Smooth muscle cell (in vitro differentiated cells): Measurements from ENCODE around the gene POC1B. TPM values are rescaled to one million over a fixed set of nuclear protein-coding genes. Genes with fewer than 3 reads are reported as not detected.
A peak's percentile ranks its signal among the peaks of the same experiment; 100 is the strongest.

Source experiments
- DNase-seq: peaks from one replicate; lab custom pipeline; 2025; ENCODE audit not compliant: unreplicated experiment; lab: John Stamatoyannopoulos, UW
- H2AFZ ChIP-seq: fragments of 200-600 bp; sonication (generic); 2 replicates; pipeline ENCODE4 v1.6.0; 2016; ENCODE audit warnings: antibody characterized with exemption, low read depth, mild to moderate bottlenecking
- H3F3A ChIP-seq: fragments of 200-600 bp; sonication (generic); 2 replicates; pipeline ENCODE4 v1.6.0; 2017; ENCODE audit warnings: antibody characterized with exemption, low read depth
- H3K27ac ChIP-seq: fragments of 200-600 bp; sonication (generic); 2 replicates; pipeline ENCODE4 v1.5.1; 2016; ENCODE audit warnings: low read depth, mild to moderate bottlenecking
- H3K27me3 ChIP-seq: fragments of 200-600 bp; sonication (generic); 2 replicates; pipeline ENCODE4 v1.6.1; 2016; ENCODE audit warnings: low read depth, mild to moderate bottlenecking
- H3K36me3 ChIP-seq: fragments of 200-600 bp; sonication (generic); 2 replicates; pipeline ENCODE4 v1.5.1; 2016; ENCODE audit warnings: low read depth
- H3K4me1 ChIP-seq: fragments of 200-600 bp; sonication (generic); 2 replicates; pipeline ENCODE4 v1.5.1; 2016; ENCODE audit warnings: low read depth
- H3K4me2 ChIP-seq: fragments of 200-600 bp; sonication (generic); 2 replicates; pipeline ENCODE4 v1.6.0; 2016; ENCODE audit warnings: mild to moderate bottlenecking
- H3K4me3 ChIP-seq: fragments of 200-600 bp; sonication (generic); 2 replicates; pipeline ENCODE4 v1.5.1; 2016; ENCODE audit warnings: mild to moderate bottlenecking
- H3K79me2 ChIP-seq: fragments of 200-600 bp; sonication (generic); 2 replicates; pipeline ENCODE4 v1.6.0; 2016; ENCODE audit warnings: low read depth, mild to moderate bottlenecking
- H3K9ac ChIP-seq: fragments of 200-600 bp; sonication (generic); 2 replicates; pipeline ENCODE4 v1.6.0; 2016; ENCODE audit warnings: low read depth
- H3K9me3 ChIP-seq: fragments of 200-600 bp; sonication (generic); replicated peaks from 2 replicates; pipeline ENCODE4 v1.5.1; 2016; ENCODE audit warnings: low read depth
- H4K20me1 ChIP-seq: fragments of 200-600 bp; sonication (generic); 2 replicates; pipeline ENCODE4 v1.6.0; 2016; ENCODE audit warnings: low read depth
- WGBS: methylation state at CpG from one replicate; pipeline ENCODE4 v1.1.7; 2016; ENCODE audit warnings: low lambda C conversion rate; 5-methylcytosine and 5-hydroxymethylcytosine counted together
- polyA plus RNA-seq: library from polyadenylated mRNA; unstranded; fragments of >200 nt; fragmentation: Nextera tagmentation; extraction: Ambion mirVana; gene quantifications from 2 replicates; pipeline ENCODE4 v1.2.1, GENCODE V29; 2016
- total RNA-seq: library from RNA; depleted of rRNA; stranded (reverse); fragments of >200 nt; gene quantifications from 2 replicates; pipeline ENCODE4 v1.2.3, GENCODE V29; 2014
- TF ChIP-seq, protein P1 (sequence below): fragments of 200-600 bp; sonication (generic); IDR thresholded peaks from 2 replicates; pipeline ENCODE4 v1.5.1; 2017; ENCODE audit warnings: borderline replicate concordance, mild to moderate bottlenecking, antibody characterized with exemption; ENCODE audit not compliant: insufficient read depth, poor library complexity, severe bottlenecking

Gene POC1B
- total and polyA plus RNA-seq, 2 experiments from 2014 or later: 9.1 to 13.3 TPM

GRCh38 chr12:89448951-89449371 is 76.9 kb downstream of the POC1B start:
- H3K4me2 ChIP-seq: peak overlapping the region; percentile 75
- 37% methylated on average over 2 of the region's 2 CpGs for WGBS
- H3K27ac ChIP-seq: peak overlapping the region; percentile 99
- no peaks in the 10 kb centered on the region for H3K9me3 ChIP-seq
- H3K79me2 ChIP-seq: peaks cover 8% of the 10 kb centered on the region
- no peak for DNase-seq
- no peak overlapping the region for H2AFZ ChIP-seq
- peak overlapping the region; percentile 65 for H3K9ac ChIP-seq
- TF ChIP-seq, protein P1, sequence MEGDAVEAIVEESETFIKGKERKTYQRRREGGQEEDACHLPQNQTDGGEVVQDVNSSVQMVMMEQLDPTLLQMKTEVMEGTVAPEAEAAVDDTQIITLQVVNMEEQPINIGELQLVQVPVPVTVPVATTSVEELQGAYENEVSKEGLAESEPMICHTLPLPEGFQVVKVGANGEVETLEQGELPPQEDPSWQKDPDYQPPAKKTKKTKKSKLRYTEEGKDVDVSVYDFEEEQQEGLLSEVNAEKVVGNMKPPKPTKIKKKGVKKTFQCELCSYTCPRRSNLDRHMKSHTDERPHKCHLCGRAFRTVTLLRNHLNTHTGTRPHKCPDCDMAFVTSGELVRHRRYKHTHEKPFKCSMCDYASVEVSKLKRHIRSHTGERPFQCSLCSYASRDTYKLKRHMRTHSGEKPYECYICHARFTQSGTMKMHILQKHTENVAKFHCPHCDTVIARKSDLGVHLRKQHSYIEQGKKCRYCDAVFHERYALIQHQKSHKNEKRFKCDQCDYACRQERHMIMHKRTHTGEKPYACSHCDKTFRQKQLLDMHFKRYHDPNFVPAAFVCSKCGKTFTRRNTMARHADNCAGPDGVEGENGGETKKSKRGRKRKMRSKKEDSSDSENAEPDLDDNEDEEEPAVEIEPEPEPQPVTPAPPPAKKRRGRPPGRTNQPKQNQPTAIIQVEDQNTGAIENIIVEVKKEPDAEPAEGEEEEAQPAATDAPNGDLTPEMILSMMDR: no peak
- peaks cover 48% of the 10 kb centered on the region for H3K4me1 ChIP-seq
- no peaks in the 10 kb centered on the region for H4K20me1 ChIP-seq
- H3K27me3 ChIP-seq: no peaks in the 10 kb centered on the region
- no peaks in the 10 kb centered on the region for H3K36me3 ChIP-seq
- H3K4me3 ChIP-seq: no peak overlapping the region
- H3F3A ChIP-seq: peaks cover 42% of the 10 kb centered on the region

DNA sequence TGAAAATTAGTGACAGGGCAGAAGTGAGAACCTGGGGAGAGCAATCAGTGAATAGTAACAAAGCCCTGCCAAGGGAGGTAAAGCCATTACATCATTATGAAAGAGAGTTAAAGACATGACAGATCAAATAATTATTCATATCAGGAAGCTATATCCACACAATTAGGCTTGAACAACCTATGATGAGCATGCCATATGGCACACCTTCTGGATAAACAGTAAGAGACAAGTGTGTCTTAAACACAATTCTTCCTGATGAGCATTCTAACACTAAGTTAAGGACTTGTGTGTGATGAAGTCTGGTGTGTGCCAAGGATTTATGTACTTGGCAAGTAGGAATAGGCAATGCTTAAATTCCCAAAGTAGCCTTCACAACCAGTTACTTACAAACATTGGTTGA is 77.3 kb downstream of the POC1B start:
- Histone ChIP-seq H2AFZ (no peak overlapping the region), H3K79me2 (peaks cover 8% of the 10 kb centered on the region), H4K20me1 (no peaks in the 10 kb centered on the region), H3F3A (peaks cover 39% of the 10 kb centered on the region), H3K4me1 (peaks cover 45% of the 10 kb centered on the region), H3K9me3 (no peaks in the 10 kb centered on the region), H3K4me2 (peak overlapping the region; percentile 75), H3K4me3 (no peak overlapping the region), H3K27ac (peak overlapping the region; percentile 99), H3K36me3 (no peaks in the 10 kb centered on the region), H3K9ac (peak overlapping the region; percentile 65), H3K27me3 (no peaks in the 10 kb centered on the region)
- TF ChIP-seq, protein P1: no peak
- DNase-seq: no peak

- Histone ChIP-seq H3K79me2 (no peaks in the 10 kb centered on the region), H3K9ac (no peak overlapping the region), H3K27me3 (no peaks in the 10 kb centered on the region), H2AFZ (no peak overlapping the region), H3K4me1 (no peaks in the 10 kb centered on the region), H3K9me3 (no peaks in the 10 kb centered on the region), H3K4me3 (no peak overlapping the region), H3K36me3 (no peaks in the 10 kb centered on the region), H3K4me2 (no peak overlapping the region), H4K20me1 (no peaks in the 10 kb centered on the region), H3K27ac (no peak overlapping the region), H3F3A (no peaks in the 10 kb centered on the region)
- TF ChIP-seq, protein P1: no peak
- DNase-seq: no peak
- 81% methylated on average over 4 of the region's 4 CpGs for WGBS
These were observed 85.9 kb downstream of the POC1B start for GRCh38 chr12:89439941-89440340.

GRCh38 chr12:89437231-89437630 is 88.6 kb downstream of the POC1B start:
- Histone ChIP-seq H3K9ac (no peak overlapping the region), H4K20me1 (no peaks in the 10 kb centered on the region), H2AFZ (no peak overlapping the region), H3K79me2 (no peaks in the 10 kb centered on the region), H3K9me3 (no peaks in the 10 kb centered on the region), H3F3A (no peaks in the 10 kb centered on the region), H3K27ac (no peak overlapping the region), H3K36me3 (no peaks in the 10 kb centered on the region), H3K27me3 (no peaks in the 10 kb centered on the region), H3K4me2 (no peak overlapping the region), H3K4me1 (no peaks in the 10 kb centered on the region), H3K4me3 (no peak overlapping the region)
- TF ChIP-seq, protein P1: no peak
- no peak for DNase-seq
- 95% methylated on average over 4 of the region's 4 CpGs for WGBS
